HCT116 (cell line): ENCODE measurements around the gene SMPDL3B. TPM values are rescaled to one million over a fixed set of nuclear protein-coding genes. Genes with fewer than 3 reads are reported as not detected.

Experiments used
- ATAC-seq: fragments of 200-7000 bp; cut with Tn5 transposase; 2 replicates; pipeline ENCODE4 v1.9.1; 2020; ENCODE audit warnings: mild to moderate bottlenecking, moderate library complexity
- BruUV-seq: library from RNA; stranded (reverse); fragments of 400-500 nt; replicated peaks from 2 replicates; lab custom pipeline; 2021; lab: Mats Ljungman, UMichigan
- CTCF ChIA-PET: fragments of 300-600 bp; sonication (Branson Sonifier 250); formaldehyde crosslinking; loops from one replicate; lab custom pipeline; 2021; ENCODE audit warnings: antibody characterized with exemption; lab: Charles Lee
- POLR2A ChIA-PET: fragments of 300-600, 350-600 bp; sonication (Branson Sonifier 250); formaldehyde crosslinking; loops from one replicate; lab custom pipeline; 2021; ENCODE audit warnings: antibody characterized with exemption; lab: Charles Lee
- RAD21 ChIA-PET, 2 experiments: fragments of 300-600 bp; sonication (Branson Sonifier 250); formaldehyde crosslinking; loops; one replicate each; lab custom pipeline; 2023; ENCODE audit warnings: low total read pairs in 2 of 2; ENCODE audit not compliant: uncharacterized antibody in 2 of 2, unreplicated experiment in 2 of 2, low non-redundant PET in 1 of 2; lab: Charles Lee
- DNase-seq: peaks from one replicate; pipeline ENCODE4 v3.0.0-alpha.2; 2010; ENCODE audit warnings: low read depth, low spot score
- H2AFZ ChIP-seq: fragments of 200-600 bp; shearing (Covaris generic), sonication (generic); 2 replicates; pipeline ENCODE4 v1.6.1; 2017; ENCODE audit warnings: low read depth, mixed run types, mixed read lengths, antibody characterized with exemption, low read length; ENCODE audit not compliant: poor library complexity, severe bottlenecking
- H3K27ac ChIP-seq: 2 replicates; pipeline ENCODE4 v1.5.1; 2012; ENCODE audit warnings: low read depth, low read length
- H3K27me3 ChIP-seq: fragments of 200-600 bp; sonication (generic); 2 replicates; pipeline ENCODE4 v1.6.1; 2016; ENCODE audit warnings: mixed run types, low read length, mixed read lengths; ENCODE audit not compliant: insufficient read depth
- H3K36me3 ChIP-seq, 2 experiments: fragments of 200-500 bp in 1 of 2; fragments of 200-600 bp in 1 of 2; sonication (Bioruptor generic) in 1 of 2; sonication (generic) in 1 of 2; 2 replicates each; pipeline versions ENCODE4 v1.5.1 to v1.6.1; 2014 to 2016; ENCODE audit warnings: low read length in 2 of 2, inconsistent platforms in 1 of 2, mixed read lengths in 1 of 2, mixed run types in 1 of 2; ENCODE audit not compliant: insufficient read depth in 2 of 2, control insufficient read depth in 1 of 2
- H3K4me1 ChIP-seq, 2 experiments: fragments of 200-600 bp in 1 of 2; sonication (generic) in 1 of 2; 2 replicates each; pipeline versions ENCODE4 v1.5.1 to v1.6.1; 2012 to 2017; ENCODE audit warnings: low read length in 2 of 2, inconsistent platforms in 1 of 2, mild to moderate bottlenecking in 1 of 2, mixed read lengths in 1 of 2, mixed run types in 1 of 2, moderate library complexity in 1 of 2; ENCODE audit not compliant: insufficient read depth in 2 of 2, control insufficient read depth in 1 of 2
- H3K4me2 ChIP-seq: fragments of 200-600 bp; sonication (generic); 2 replicates; pipeline ENCODE4 v1.6.1; 2017; ENCODE audit warnings: mixed run types, low read length, mixed read lengths
- H3K4me3 ChIP-seq, 2 experiments: fragments of 200-600 bp in 1 of 2; sonication (generic) in 1 of 2; replicated peaks in 1 of 2; 2 replicates each; pipeline ENCODE4 v1.5.1; 2011 to 2016; ENCODE audit warnings: low read length in 2 of 2, control low read depth in 1 of 2, low read depth in 1 of 2, mild to moderate bottlenecking in 1 of 2, mixed read lengths in 1 of 2, mixed run types in 1 of 2
- H3K79me2 ChIP-seq: fragments of 200-600 bp; sonication (generic); 2 replicates; pipeline ENCODE4 v1.6.1; 2017; ENCODE audit warnings: mild to moderate bottlenecking, mixed run types, low read length, moderate library complexity, mixed read lengths; ENCODE audit not compliant: insufficient read depth
- H3K9ac ChIP-seq: fragments of 200-600 bp; sonication (generic); 2 replicates; pipeline ENCODE4 v1.6.1; 2016; ENCODE audit warnings: low read length, mixed read lengths
- H3K9me2 ChIP-seq: fragments of 200-600 bp; sonication (generic), shearing (Covaris generic); 2 replicates; pipeline ENCODE4 v1.6.1; 2017; ENCODE audit warnings: mixed run types, mild to moderate bottlenecking, moderate library complexity; ENCODE audit not compliant: insufficient read depth
- H3K9me3 ChIP-seq, 2 experiments: fragments of 200-500 bp in 1 of 2; fragments of 200-600 bp in 1 of 2; sonication (Bioruptor generic) in 1 of 2; sonication (generic) in 1 of 2; 2 replicates each; pipeline ENCODE4 v1.6.1; 2014 to 2017; ENCODE audit warnings: low read length in 2 of 2, mixed read lengths in 2 of 2, inconsistent platforms in 1 of 2, low read depth in 1 of 2, mild to moderate bottlenecking in 1 of 2, mixed run types in 1 of 2, moderate library complexity in 1 of 2; ENCODE audit not compliant: control insufficient read depth in 1 of 2, insufficient read depth in 1 of 2
- H4K20me1 ChIP-seq: fragments of 200-600 bp; sonication (generic), shearing (Covaris generic); 2 replicates; pipeline ENCODE4 v1.6.1; 2017; ENCODE audit warnings: mixed run types, mild to moderate bottlenecking, moderate library complexity; ENCODE audit not compliant: insufficient read depth
- CBX3 ChIP-seq: IDR thresholded peaks from 2 replicates; pipeline ENCODE4 v1.6.1; 2012; ENCODE audit warnings: low read depth
- CEBPB ChIP-seq: IDR thresholded peaks from 2 replicates; pipeline ENCODE4 v1.6.1; 2012; ENCODE audit warnings: low read depth
- EGR1 ChIP-seq: IDR thresholded peaks from 2 replicates; pipeline ENCODE4 v1.6.1; 2012; ENCODE audit warnings: low read depth
- EZH2 ChIP-seq: fragments of 200-600 bp; sonication (generic); IDR thresholded peaks from 2 replicates; pipeline ENCODE4 v1.6.1; 2017; ENCODE audit warnings: antibody characterized with exemption, mixed run types
- EZH2phosphoT487 ChIP-seq: fragments of 200-600 bp; IDR thresholded peaks from 2 replicates; pipeline ENCODE4 v1.6.1; 2018; ENCODE audit warnings: antibody characterized with exemption, borderline replicate concordance
- FOSL1 ChIP-seq: IDR thresholded peaks from 2 replicates; pipeline ENCODE4 v1.6.1; 2012; ENCODE audit warnings: low read depth
- JUND ChIP-seq: IDR thresholded peaks from 2 replicates; pipeline ENCODE4 v1.6.1; 2012
- MAX ChIP-seq: IDR thresholded peaks from 2 replicates; pipeline ENCODE4 v1.6.1; 2012
- POLR2A ChIP-seq: IDR thresholded peaks from 2 replicates; pipeline ENCODE4 v1.7.0; 2011; ENCODE audit warnings: borderline replicate concordance; ENCODE audit not compliant: insufficient read depth, insufficient read length; ENCODE audit errors: extremely low read depth
- POLR2AphosphoS5 ChIP-seq: IDR thresholded peaks from 2 replicates; pipeline ENCODE4 v1.6.1; 2011; ENCODE audit warnings: mild to moderate bottlenecking, low read depth, low read length, moderate library complexity
- SIN3A ChIP-seq: IDR thresholded peaks from 2 replicates; pipeline ENCODE4 v1.6.1; 2012; ENCODE audit warnings: low read depth
- SP1 ChIP-seq: IDR thresholded peaks from 2 replicates; pipeline ENCODE4 v1.6.1; 2012; ENCODE audit warnings: low read depth
- SRF ChIP-seq: IDR thresholded peaks from 2 replicates; pipeline ENCODE4 v1.6.1; 2012; ENCODE audit warnings: low read depth
- TCF7L2 ChIP-seq: IDR thresholded peaks from 2 replicates; pipeline ENCODE4 v1.7.0; 2011; ENCODE audit warnings: borderline replicate concordance, inconsistent platforms; ENCODE audit not compliant: insufficient read depth, insufficient read length; ENCODE audit errors: extremely low read depth
- YY1 ChIP-seq: IDR thresholded peaks from 2 replicates; pipeline ENCODE4 v1.6.1; 2011; ENCODE audit warnings: low read length, low read depth, moderate library complexity, mild to moderate bottlenecking; ENCODE audit not compliant: insufficient replicate concordance; ENCODE audit errors: extremely low read depth
- ZBTB33 ChIP-seq: IDR thresholded peaks from 2 replicates; pipeline ENCODE4 v1.6.1; 2011; ENCODE audit warnings: mild to moderate bottlenecking, low read length, moderate library complexity; ENCODE audit not compliant: insufficient replicate concordance; ENCODE audit errors: extremely low read depth
- ZFX ChIP-seq: fragments of 450-650 bp; IDR thresholded peaks from 2 replicates; pipeline ENCODE4 v1.6.1; 2017
- intact Hi-C: fragments of 100-400 bp; cut with micrococcal nuclease; formaldehyde crosslinking; loops from 2 replicates; pipeline ENCODE4 v1.10.0; 2022
- total RNA-seq: library from RNA; stranded (reverse); gene quantifications from one replicate; pipeline ENCODE4 v1.2.1, GENCODE V29; 2021; ENCODE audit not compliant: unreplicated experiment
- TF ChIP-seq, protein P1 (sequence below): IDR thresholded peaks from 2 replicates; pipeline ENCODE4 v1.6.1; 2012; ENCODE audit warnings: low read depth
- TF ChIP-seq, protein P2 (sequence below): IDR thresholded peaks from 2 replicates; pipeline ENCODE4 v1.6.1; 2012
- TF ChIP-seq, protein P3 (sequence below), 3 experiments: fragments of 200-600 bp in 1 of 3; sonication (generic) in 1 of 3; IDR thresholded peaks in 2 of 3; conservative IDR thresholded peaks in 1 of 3; 2 replicates each; pipeline ENCODE4 v1.5.1; 2012 to 2017; ENCODE audit warnings: low read depth in 2 of 3, low read length in 2 of 3, antibody characterized with exemption in 1 of 3, borderline replicate concordance in 1 of 3, control low read depth in 1 of 3, mild to moderate bottlenecking in 1 of 3, mixed read lengths in 1 of 3, mixed run types in 1 of 3, moderate library complexity in 1 of 3; ENCODE audit not compliant: insufficient read depth in 1 of 3

The SMPDL3B gene
- total RNA-seq, 1 experiment from 2014 or later, result 16.4 TPM

DNA sequence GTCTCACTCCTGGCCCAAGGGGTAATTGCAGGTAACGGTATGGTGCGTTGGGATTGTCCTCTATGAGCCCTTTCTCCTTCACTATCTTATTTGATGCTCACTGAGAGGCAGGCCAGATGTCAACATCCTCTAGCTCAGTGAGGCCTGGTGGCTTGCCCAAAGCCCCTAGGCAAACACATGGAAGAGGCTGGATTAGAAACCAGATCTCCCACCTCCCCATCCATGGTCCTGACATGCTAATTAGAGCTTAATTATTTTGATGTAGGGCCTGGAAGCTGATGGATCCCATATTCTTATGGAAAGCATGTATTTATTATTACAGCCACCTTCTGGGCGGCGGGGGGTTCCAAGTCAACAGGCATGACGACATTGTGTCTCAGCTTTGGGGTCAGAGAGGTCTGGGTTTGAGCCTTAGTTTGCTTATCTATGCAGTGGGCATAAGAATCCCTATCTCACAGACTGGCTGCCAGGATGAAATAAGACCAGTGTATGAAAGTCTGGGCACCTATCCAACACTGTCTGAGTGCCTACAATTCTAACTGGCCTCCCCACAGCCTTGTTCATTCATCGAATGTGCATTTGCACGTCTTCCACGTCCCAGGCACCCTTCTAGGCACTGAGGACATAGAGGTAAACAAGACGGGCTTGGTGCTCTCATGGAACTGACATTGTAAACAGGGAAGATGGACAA, 6.2 kb downstream of the SMPDL3B start:
- Histone ChIP-seq H4K20me1 (no peaks in the 10 kb centered on the region), H3K4me1 (peaks cover 0 to 10% of the 10 kb centered on the region in 2 experiments; a peak in 2 of 4 replicates), H3K4me2 (no peak overlapping the region), H3K9ac (no peak overlapping the region), H2AFZ (no peak overlapping the region), H3K4me3 (no peak overlapping the region), H3K79me2 (no peaks in the 10 kb centered on the region), H3K36me3 (no peaks in the 10 kb centered on the region), H3K27me3 (no peaks in the 10 kb centered on the region), H3K27ac (no peak overlapping the region), H3K9me2 (no peaks in the 10 kb centered on the region), H3K9me3 (no peaks in the 10 kb centered on the region)
- CTCF ChIA-PET, result interaction anchor here (2.7 kb wide), 1 partner anchor 39 kb away, joined by 9 read pairs; no protein-coding TSS in a partner anchor
- RAD21 ChIA-PET, result no interaction called here
- POLR2A ChIA-PET, result no interaction called here
- intact Hi-C loops, result loop anchor here (1.0 kb wide), 1 partner anchor 38 kb away; no protein-coding TSS in a partner anchor
- ATAC-seq (no peak), DNase-seq (no peak)
- no peak for TF ChIP-seq CEBPB
- TF ChIP-seq TCF7L2, result no peak
- TF ChIP-seq, protein P1, sequence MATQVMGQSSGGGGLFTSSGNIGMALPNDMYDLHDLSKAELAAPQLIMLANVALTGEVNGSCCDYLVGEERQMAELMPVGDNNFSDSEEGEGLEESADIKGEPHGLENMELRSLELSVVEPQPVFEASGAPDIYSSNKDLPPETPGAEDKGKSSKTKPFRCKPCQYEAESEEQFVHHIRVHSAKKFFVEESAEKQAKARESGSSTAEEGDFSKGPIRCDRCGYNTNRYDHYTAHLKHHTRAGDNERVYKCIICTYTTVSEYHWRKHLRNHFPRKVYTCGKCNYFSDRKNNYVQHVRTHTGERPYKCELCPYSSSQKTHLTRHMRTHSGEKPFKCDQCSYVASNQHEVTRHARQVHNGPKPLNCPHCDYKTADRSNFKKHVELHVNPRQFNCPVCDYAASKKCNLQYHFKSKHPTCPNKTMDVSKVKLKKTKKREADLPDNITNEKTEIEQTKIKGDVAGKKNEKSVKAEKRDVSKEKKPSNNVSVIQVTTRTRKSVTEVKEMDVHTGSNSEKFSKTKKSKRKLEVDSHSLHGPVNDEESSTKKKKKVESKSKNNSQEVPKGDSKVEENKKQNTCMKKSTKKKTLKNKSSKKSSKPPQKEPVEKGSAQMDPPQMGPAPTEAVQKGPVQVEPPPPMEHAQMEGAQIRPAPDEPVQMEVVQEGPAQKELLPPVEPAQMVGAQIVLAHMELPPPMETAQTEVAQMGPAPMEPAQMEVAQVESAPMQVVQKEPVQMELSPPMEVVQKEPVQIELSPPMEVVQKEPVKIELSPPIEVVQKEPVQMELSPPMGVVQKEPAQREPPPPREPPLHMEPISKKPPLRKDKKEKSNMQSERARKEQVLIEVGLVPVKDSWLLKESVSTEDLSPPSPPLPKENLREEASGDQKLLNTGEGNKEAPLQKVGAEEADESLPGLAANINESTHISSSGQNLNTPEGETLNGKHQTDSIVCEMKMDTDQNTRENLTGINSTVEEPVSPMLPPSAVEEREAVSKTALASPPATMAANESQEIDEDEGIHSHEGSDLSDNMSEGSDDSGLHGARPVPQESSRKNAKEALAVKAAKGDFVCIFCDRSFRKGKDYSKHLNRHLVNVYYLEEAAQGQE, result no peak
- no peak for TF ChIP-seq SIN3A
- no peak for TF ChIP-seq MAX
- TF ChIP-seq EGR1, result no peak
- TF ChIP-seq EZH2, result no peak
- no peak for TF ChIP-seq FOSL1
- TF ChIP-seq ZFX, result no peak
- TF ChIP-seq, protein P2, sequence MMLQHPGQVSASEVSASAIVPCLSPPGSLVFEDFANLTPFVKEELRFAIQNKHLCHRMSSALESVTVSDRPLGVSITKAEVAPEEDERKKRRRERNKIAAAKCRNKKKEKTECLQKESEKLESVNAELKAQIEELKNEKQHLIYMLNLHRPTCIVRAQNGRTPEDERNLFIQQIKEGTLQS, result no peak
- TF ChIP-seq ZBTB33, result no peak
- no peak for TF ChIP-seq YY1
- no peak for TF ChIP-seq EZH2phosphoT487
- no peak for TF ChIP-seq POLR2A
- TF ChIP-seq SRF, result no peak
- no peak for TF ChIP-seq CBX3
- no peak for TF ChIP-seq JUND
- TF ChIP-seq, protein P3, sequence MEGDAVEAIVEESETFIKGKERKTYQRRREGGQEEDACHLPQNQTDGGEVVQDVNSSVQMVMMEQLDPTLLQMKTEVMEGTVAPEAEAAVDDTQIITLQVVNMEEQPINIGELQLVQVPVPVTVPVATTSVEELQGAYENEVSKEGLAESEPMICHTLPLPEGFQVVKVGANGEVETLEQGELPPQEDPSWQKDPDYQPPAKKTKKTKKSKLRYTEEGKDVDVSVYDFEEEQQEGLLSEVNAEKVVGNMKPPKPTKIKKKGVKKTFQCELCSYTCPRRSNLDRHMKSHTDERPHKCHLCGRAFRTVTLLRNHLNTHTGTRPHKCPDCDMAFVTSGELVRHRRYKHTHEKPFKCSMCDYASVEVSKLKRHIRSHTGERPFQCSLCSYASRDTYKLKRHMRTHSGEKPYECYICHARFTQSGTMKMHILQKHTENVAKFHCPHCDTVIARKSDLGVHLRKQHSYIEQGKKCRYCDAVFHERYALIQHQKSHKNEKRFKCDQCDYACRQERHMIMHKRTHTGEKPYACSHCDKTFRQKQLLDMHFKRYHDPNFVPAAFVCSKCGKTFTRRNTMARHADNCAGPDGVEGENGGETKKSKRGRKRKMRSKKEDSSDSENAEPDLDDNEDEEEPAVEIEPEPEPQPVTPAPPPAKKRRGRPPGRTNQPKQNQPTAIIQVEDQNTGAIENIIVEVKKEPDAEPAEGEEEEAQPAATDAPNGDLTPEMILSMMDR (IDR thresholded peaks at IDR 0.05 in 2 of 3, conservative IDR thresholded peaks at IDR 0.05 in 1 of 3; ENCODE audit: borderline replicate concordance in 1 of 3, insufficient read depth in 1 of 3, low read depth in 2 of 3, low read length in 2 of 3), result no peak
- TF ChIP-seq POLR2AphosphoS5, result no peak
- no peak for TF ChIP-seq SP1
- no TSS peak for BruUV-seq
